Measurements from ENCODE around the gene SF1.

DNA sequence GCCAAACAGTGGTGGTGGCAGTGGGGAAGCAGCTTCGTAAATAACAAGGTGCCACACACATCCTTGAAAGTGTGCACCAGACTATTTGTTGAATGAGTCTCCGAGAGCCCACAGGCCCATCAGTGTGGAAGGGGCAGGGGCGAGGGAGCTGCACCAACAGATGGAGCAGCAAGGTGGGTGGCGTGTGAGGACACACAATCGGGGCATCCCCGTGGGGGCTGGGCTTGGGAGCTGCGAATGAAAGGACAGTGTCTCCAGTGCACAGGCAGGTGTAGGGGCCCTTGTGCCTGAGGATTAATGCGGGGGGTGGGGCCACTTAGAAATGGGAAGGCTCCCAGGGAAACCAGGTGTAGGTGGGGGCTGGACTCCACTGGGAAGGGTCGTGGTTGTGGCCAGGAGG lies 58.2 kb downstream of the SF1 start:
- TF ChIP-seq CTCF (IDR thresholded peaks at IDR 0.05; ENCODE audit: insufficient read depth, low read length) (no peak), POLR2AphosphoS5 (IDR thresholded peaks at IDR 0.05; ENCODE audit: low read depth) (no peak), SPI1 (IDR thresholded peaks at IDR 0.05; ENCODE audit: borderline replicate concordance, low read depth) (no peak), GABPA (IDR thresholded peaks at IDR 0.05; ENCODE audit: low read depth) (no peak)
- TF ChIP-seq, protein P1, sequence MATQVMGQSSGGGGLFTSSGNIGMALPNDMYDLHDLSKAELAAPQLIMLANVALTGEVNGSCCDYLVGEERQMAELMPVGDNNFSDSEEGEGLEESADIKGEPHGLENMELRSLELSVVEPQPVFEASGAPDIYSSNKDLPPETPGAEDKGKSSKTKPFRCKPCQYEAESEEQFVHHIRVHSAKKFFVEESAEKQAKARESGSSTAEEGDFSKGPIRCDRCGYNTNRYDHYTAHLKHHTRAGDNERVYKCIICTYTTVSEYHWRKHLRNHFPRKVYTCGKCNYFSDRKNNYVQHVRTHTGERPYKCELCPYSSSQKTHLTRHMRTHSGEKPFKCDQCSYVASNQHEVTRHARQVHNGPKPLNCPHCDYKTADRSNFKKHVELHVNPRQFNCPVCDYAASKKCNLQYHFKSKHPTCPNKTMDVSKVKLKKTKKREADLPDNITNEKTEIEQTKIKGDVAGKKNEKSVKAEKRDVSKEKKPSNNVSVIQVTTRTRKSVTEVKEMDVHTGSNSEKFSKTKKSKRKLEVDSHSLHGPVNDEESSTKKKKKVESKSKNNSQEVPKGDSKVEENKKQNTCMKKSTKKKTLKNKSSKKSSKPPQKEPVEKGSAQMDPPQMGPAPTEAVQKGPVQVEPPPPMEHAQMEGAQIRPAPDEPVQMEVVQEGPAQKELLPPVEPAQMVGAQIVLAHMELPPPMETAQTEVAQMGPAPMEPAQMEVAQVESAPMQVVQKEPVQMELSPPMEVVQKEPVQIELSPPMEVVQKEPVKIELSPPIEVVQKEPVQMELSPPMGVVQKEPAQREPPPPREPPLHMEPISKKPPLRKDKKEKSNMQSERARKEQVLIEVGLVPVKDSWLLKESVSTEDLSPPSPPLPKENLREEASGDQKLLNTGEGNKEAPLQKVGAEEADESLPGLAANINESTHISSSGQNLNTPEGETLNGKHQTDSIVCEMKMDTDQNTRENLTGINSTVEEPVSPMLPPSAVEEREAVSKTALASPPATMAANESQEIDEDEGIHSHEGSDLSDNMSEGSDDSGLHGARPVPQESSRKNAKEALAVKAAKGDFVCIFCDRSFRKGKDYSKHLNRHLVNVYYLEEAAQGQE (IDR thresholded peaks at IDR 0.05; ENCODE audit: insufficient replicate concordance, low read depth) = no peak

All from HL-60 (cell line).